Measurements from ENCODE around the gene VARS2. TPM values are rescaled to one million over a fixed set of nuclear protein-coding genes. Genes with fewer than 3 reads are reported as not detected.
"Not testable (repeated sequence)": the region's sequence is repeated elsewhere in the genome, so short reads cannot be mapped to it uniquely, and the experiment has no call there.

Gene VARS2
- total RNA-seq, 1 experiment from 2014 or later, result 23.6 TPM

- H3K27me3 ChIP-seq, H3K9me3 ChIP-seq, DNase-seq, H3K36me3 ChIP-seq, H3K4me3 ChIP-seq: not testable (repeated sequence)
These were observed 3.6 kb upstream of the VARS2 start for GRCh38 chr6:30910473-30910872.

DNA sequence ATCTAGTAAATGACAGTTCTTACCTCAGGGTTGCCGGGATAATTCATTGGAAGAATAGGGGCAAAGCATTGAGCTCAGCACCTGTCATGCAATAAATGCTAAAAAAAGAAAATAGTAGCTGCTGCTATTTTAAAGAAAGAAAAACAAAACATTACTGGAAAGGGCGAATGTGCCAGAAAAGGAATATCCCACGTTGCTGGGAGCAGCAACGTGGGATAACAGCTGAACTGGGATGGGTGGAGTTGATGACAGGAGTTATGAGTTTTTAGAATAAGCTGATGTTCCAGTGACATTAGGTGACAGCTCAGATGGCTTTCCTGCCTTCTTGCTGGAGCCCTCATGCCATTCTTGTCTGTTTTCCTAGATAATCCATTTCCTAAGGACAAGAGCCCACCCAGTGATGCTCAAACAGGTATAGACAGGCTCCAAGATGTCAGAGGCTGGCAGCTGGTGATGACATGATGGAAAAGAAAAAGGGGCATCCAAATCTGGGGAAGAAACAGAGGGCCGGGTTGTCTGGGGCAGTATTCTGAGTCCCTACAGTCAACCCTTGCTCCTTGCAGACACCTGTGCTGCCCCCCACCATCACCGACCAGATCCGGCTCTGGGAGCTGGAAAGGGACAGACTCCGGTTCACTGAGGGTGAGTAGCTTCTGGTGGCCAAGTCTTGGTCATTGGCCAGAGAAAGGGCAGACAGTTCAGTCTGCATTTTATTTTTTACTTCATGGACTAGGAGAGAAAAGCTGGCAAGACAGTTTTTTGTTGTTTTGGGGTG is 1.1 kb upstream of the VARS2 start:
- Histone ChIP-seq H3K4me3 (no peak overlapping the region), H3K9me3 (no peaks in the 10 kb centered on the region), H3K36me3 (peaks cover 7% of the 10 kb centered on the region), H3K27me3 (no peaks in the 10 kb centered on the region)
- no peak for DNase-seq

GRCh38 chr6:30913721-30914075 is 340 bp upstream of the VARS2 start:
- no peaks in the 10 kb centered on the region for H3K27me3 ChIP-seq
- no peak for DNase-seq
- peaks cover 7% of the 10 kb centered on the region for H3K36me3 ChIP-seq
- peak overlapping the region; percentile 48 for H3K4me3 ChIP-seq
- H3K9me3 ChIP-seq, result no peaks in the 10 kb centered on the region

GRCh38 chr6:30914854-30915590 is 984 bp downstream of the VARS2 start:
- Histone ChIP-seq H3K36me3 (peaks cover 7% of the 10 kb centered on the region), H3K27me3 (no peaks in the 10 kb centered on the region), H3K4me3 (peak overlapping the region; percentile 48), H3K9me3 (no peaks in the 10 kb centered on the region)
- DNase-seq, result no peak

- Histone ChIP-seq H3K9me3 (no peaks in the 10 kb centered on the region), H3K27me3 (no peaks in the 10 kb centered on the region), H3K36me3 (peaks cover 7% of the 10 kb centered on the region), H3K4me3 (no peak overlapping the region)
- DNase-seq, result no peak
These were observed 1.5 kb downstream of the VARS2 start for GRCh38 chr6:30915591-30915946.

- Histone ChIP-seq H3K27me3 (no peaks in the 10 kb centered on the region), H3K4me3 (no peak overlapping the region), H3K9me3 (no peaks in the 10 kb centered on the region), H3K36me3 (peaks cover 7% of the 10 kb centered on the region)
- DNase-seq, result no peak
These were observed 3.0 kb downstream of the VARS2 start for GRCh38 chr6:30917041-30917440.

DNA sequence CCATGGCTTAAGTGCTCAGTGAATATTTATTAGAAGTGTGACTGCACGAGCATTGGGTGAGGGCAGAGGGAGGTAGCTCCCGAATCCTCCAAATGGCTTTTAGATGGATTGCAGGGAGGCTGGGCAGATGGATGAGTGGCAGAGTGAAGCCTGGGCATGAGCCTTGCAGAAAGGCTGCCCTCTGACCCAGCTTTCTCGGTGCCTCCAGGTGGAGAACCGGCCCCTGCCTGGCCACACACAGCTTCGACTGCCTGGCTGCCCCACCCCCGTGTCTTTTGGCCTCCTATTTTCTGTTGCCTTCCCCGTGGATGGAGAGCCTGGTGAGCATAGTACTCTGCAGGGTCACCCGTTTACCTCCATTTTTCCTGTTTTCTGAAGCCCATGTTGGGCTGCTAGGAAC is 3.4 kb downstream of the VARS2 start:
- DNase-seq, result no peak
- H3K36me3 ChIP-seq, result peaks cover 7% of the 10 kb centered on the region
- no peaks in the 10 kb centered on the region for H3K9me3 ChIP-seq
- H3K4me3 ChIP-seq, result no peak overlapping the region
- H3K27me3 ChIP-seq, result no peaks in the 10 kb centered on the region

- Histone ChIP-seq H3K36me3 (peaks cover 1% of the 10 kb centered on the region; the same call in 1 of the 2 replicates), H3K4me3 (no peak overlapping the region), H3K27me3 (no peaks in the 10 kb centered on the region), H3K9me3 (no peaks in the 10 kb centered on the region)
- no peak for DNase-seq
These were observed 4.6 kb downstream of the VARS2 start for GRCh38 chr6:30918670-30919069.

DNA sequence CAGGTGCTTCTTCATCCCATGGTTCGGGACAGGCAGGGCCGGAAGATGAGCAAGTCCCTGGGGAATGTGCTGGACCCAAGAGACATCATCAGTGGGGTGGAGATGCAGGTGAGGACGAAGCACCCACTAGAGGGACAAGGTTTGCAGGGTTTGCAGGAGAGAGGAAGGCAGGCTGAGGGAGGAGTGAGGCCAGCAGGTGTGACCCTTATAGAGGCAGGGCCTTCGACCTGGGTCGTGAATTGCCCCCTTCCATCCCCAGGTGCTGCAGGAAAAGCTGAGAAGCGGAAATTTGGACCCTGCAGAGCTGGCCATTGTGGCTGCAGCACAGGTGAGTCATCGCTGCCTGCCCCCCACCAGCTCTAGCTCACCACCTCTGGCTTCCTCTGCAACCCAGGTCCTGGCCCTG is 8.4 kb downstream of the VARS2 start:
- DNase-seq, result no peak
- Histone ChIP-seq H3K9me3 (no peaks in the 10 kb centered on the region), H3K27me3 (no peaks in the 10 kb centered on the region), H3K36me3 (no peaks in the 10 kb centered on the region), H3K4me3 (no peak overlapping the region)

DNA sequence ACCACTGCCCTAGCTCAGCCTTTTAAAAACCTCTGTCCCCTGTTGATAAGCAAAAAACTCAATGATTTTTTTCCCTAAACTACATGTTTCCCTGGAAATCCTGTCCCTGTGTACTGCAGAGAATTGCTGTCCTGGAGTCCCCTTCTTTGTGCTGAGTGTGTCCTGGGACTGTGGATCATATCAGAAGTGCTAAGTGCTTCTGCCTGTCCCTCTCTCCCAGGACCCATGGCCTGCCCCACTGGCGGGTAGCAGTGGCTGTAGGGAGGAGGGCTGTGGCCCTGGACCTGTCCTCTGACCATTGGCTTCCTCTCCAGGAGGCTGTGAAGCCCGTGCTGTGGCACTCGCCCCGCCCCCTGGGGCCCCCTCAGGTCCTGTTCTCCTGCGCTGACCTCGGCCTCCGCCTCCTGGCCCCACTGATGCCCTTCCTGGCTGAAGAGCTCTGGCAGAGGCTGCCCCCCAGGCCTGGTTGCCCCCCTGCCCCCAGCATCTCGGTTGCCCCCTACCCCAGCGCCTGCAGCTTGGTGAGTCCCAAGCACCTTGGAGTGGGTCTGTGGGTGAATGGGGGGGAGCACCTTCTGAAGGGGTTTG is 10.1 kb downstream of the VARS2 start:
- H3K9me3 ChIP-seq, H3K4me3 ChIP-seq, H3K36me3 ChIP-seq, DNase-seq, H3K27me3 ChIP-seq: not testable (repeated sequence)

- DNase-seq, result peak; percentile 42
- Histone ChIP-seq H3K36me3 (no peaks in the 10 kb centered on the region), H3K9me3 (no peaks in the 10 kb centered on the region), H3K4me3 (no peak overlapping the region), H3K27me3 (no peaks in the 10 kb centered on the region)
These were observed 12.6 kb downstream of the VARS2 start for GRCh38 chr6:30926644-30927043.

DNA sequence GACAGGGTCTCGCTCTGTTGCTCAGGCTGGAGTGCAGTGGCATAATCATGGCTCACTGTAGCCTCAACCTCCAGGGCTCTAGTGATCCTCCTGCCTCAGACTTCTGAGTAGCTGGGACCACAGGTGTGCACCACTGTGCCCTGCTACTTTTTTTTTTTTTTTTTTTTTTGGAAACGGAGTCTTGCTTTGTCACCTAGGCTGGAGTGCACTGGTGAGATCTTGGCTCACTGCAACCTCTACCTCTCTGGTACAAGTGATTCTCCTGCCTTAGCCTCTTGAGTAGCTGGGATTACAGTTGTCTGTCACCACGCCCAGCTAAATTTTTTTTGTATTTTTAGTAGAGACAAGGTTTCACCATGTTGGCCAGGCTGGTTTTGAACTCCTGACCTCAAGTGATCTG is 13.0 kb downstream of the VARS2 start:
- H3K36me3 ChIP-seq, H3K9me3 ChIP-seq, H3K4me3 ChIP-seq, DNase-seq, H3K27me3 ChIP-seq: not testable (repeated sequence)

DNA sequence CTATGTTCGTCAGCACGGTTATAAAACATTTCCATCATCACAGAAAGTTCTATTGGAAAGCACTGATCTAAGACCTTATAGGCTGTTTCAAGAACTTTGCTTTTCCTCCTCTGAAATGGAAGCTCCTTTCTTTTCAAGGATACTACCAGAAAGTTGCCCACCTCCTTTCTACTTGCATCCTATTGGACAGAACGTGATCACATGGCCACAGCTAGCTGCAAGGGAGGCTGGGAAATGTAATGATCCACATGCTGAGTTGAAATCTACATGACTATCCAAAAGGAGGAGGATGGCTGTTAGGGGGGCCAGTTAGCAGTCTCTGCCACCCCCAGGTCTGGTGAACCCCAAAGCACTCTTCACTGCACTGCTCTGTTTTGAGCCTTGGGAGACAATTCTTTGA is 14.6 kb downstream of the VARS2 start:
- Histone ChIP-seq H3K36me3 (no peaks in the 10 kb centered on the region), H3K4me3 (no peak overlapping the region), H3K9me3 (no peaks in the 10 kb centered on the region), H3K27me3 (no peaks in the 10 kb centered on the region)
- DNase-seq, result no peak

- Histone ChIP-seq H3K4me3 (no peak overlapping the region), H3K9me3 (no peaks in the 10 kb centered on the region)
These were observed 16.5 kb downstream of the VARS2 start for GRCh38 chr6:30930506-30930905.

GRCh38 chr6:30931272-30931671 is 17.2 kb downstream of the VARS2 start:
- no peak for DNase-seq
- Histone ChIP-seq H3K36me3 (no peaks in the 10 kb centered on the region), H3K9me3 (no peaks in the 10 kb centered on the region), H3K4me3 (no peak overlapping the region), H3K27me3 (no peaks in the 10 kb centered on the region)

More at GRCh38 chr6:30930506-30930905, 16.5 kb downstream of the VARS2 start:
- Histone ChIP-seq H3K27me3 (no peaks in the 10 kb centered on the region), H3K36me3 (no peaks in the 10 kb centered on the region)
- DNase-seq, result no peak

DNA sequence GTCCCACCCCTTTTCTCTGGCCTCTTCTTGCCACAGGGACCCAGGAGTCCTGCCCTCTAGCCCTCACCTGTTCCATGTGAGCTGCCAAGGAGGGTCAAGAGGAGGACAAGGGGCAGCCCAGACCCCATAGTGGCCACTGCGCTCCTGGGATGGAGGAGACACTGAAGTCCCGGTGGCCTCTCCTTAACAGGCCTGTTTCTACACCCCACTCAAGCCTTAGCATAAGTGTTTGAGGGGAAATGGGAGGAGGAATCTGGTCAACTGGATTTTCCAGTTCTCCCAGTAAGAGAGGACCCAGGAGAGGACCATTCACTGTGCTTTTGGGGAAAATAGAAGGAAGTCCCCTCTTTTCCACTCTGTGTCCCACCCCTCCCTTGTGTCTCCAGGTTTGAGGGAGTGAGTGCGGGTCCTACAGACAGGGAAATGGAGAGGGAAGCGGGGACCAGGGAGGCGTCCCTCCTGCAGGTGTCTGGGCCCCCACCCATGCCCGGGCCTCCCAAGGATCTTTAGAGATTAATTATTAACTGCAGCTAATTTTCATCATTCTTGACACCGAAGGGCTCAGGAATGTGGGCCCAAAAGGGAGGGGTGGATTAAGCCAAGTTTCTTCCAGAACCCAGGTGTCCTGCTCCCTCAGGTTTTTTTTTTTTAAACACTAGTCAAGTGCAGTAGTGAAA is 18.1 kb downstream of the VARS2 start, which contains the start of gene SFTA2:
Gene SFTA2, minus strand, starts transcription at position 202 of the 677 bp plus-strand sequence. Its CDS starts 74 bp downstream, at position 128.
- Histone ChIP-seq H3K4me3 (no peak within 1 kb of the TSS), H3K9me3 (no peaks in the 10 kb centered on the region), H3K27me3 (no peaks in the 10 kb centered on the region), H3K36me3 (no peaks in the 10 kb centered on the region)
- DNase-seq, result no peak

Measured in MG63 (cell line).